Measurements from ENCODE around the gene ERC1.

The ERC1 gene

DNA sequence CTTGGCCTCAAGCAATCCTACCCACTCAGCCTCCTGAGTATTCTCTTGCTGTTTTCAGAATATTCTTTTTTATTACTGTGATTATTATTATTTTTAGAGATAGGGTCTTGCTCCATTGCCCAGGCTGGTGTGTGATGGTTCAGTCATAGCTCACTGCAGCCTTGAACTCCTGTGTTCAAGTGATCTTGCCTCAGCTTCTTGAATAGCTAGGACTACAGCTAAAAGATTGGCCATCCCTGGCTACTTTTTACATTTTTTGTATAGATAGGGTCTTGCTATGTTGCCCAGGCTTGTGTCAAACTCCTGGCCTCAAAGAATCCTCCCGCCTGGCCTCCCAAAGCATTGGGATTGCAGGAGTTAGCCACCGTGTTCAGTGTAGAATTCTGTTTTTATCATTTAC is 73.3 kb downstream of the ERC1 start:
- Histone ChIP-seq H3F3A (ENCODE audit: control insufficient read depth, insufficient read depth) (no peaks in the 10 kb centered on the region), H3K79me2 (ENCODE audit: control insufficient read depth, low read length) (peaks cover 50% of the 10 kb centered on the region), H3K4me2 (ENCODE audit: low read length) (no peak overlapping the region), H4K20me1 (ENCODE audit: control insufficient read depth, insufficient read depth, low read depth, low read length) (peaks cover 5% of the 10 kb centered on the region; the same call in 1 of the 2 replicates), H3K27me3 (ENCODE audit: control insufficient read depth, low read length) (no peaks in the 10 kb centered on the region), H3K36me3 (ENCODE audit: control insufficient read depth, low read length) (no peaks in the 10 kb centered on the region), H3K4me3 (ENCODE audit: low read length) (no peak overlapping the region), H3K27ac (ENCODE audit: low read depth, low read length) (no peak overlapping the region), H3K9me3 (ENCODE audit: control insufficient read depth, insufficient read depth, low read length) (peaks cover 15% of the 10 kb centered on the region), H3K9me2 (replicated peaks; ENCODE audit: control insufficient read depth, low read length) (no peaks in the 10 kb centered on the region), H3K4me1 (ENCODE audit: control insufficient read depth, low read length) (no peaks in the 10 kb centered on the region; the same call in 1 of the 2 replicates)
- no peak for TF ChIP-seq EZH2phosphoT487 (IDR thresholded peaks at IDR 0.05; ENCODE audit: borderline replicate concordance, low read length)
- TF ChIP-seq, protein P1, sequence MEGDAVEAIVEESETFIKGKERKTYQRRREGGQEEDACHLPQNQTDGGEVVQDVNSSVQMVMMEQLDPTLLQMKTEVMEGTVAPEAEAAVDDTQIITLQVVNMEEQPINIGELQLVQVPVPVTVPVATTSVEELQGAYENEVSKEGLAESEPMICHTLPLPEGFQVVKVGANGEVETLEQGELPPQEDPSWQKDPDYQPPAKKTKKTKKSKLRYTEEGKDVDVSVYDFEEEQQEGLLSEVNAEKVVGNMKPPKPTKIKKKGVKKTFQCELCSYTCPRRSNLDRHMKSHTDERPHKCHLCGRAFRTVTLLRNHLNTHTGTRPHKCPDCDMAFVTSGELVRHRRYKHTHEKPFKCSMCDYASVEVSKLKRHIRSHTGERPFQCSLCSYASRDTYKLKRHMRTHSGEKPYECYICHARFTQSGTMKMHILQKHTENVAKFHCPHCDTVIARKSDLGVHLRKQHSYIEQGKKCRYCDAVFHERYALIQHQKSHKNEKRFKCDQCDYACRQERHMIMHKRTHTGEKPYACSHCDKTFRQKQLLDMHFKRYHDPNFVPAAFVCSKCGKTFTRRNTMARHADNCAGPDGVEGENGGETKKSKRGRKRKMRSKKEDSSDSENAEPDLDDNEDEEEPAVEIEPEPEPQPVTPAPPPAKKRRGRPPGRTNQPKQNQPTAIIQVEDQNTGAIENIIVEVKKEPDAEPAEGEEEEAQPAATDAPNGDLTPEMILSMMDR (IDR thresholded peaks at IDR 0.05; ENCODE audit: low read depth, low read length, poor library complexity, severe bottlenecking): no peak

DNA sequence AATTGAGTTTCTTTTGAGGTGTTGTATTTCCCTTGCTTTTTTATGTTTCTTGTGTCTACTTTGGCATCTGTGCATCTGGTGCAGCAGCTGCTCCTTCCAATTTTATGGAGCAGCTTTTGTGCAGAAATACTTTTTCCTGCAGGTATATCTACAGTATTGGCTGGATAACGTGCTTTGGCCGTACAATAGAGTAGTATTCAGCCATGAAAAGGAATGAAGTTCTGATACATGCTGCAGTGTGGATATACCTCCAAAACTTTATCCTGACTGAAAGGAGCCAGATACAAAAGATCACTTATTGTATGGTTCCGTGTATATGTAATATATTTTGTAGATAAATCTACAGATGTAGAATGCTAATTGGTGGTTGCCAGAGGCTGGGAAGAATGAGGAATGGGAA is 74.6 kb downstream of the ERC1 start:
- Histone ChIP-seq H3K27ac (ENCODE audit: low read depth, low read length) (no peak overlapping the region), H3K4me1 (ENCODE audit: control insufficient read depth, low read length) (peaks cover 12% of the 10 kb centered on the region), H3K4me3 (ENCODE audit: low read length) (no peak overlapping the region), H3K79me2 (ENCODE audit: control insufficient read depth, low read length) (peaks cover 55% of the 10 kb centered on the region), H3K36me3 (ENCODE audit: control insufficient read depth, low read length) (no peaks in the 10 kb centered on the region), H4K20me1 (ENCODE audit: control insufficient read depth, insufficient read depth, low read depth, low read length) (peaks cover 5% of the 10 kb centered on the region; the same call in 1 of the 2 replicates), H3K27me3 (ENCODE audit: control insufficient read depth, low read length) (no peaks in the 10 kb centered on the region), H3F3A (ENCODE audit: control insufficient read depth, insufficient read depth) (no peaks in the 10 kb centered on the region), H3K9me2 (replicated peaks; ENCODE audit: control insufficient read depth, low read length) (no peaks in the 10 kb centered on the region), H3K4me2 (ENCODE audit: low read length) (no peak overlapping the region), H3K9me3 (ENCODE audit: control insufficient read depth, insufficient read depth, low read length) (peaks cover 10% of the 10 kb centered on the region; the same call in 1 of the 2 replicates)
- TF ChIP-seq, protein P1 (IDR thresholded peaks at IDR 0.05; ENCODE audit: low read depth, low read length, poor library complexity, severe bottlenecking): no peak
- no peak for TF ChIP-seq EZH2phosphoT487 (IDR thresholded peaks at IDR 0.05; ENCODE audit: borderline replicate concordance, low read length)

DNA sequence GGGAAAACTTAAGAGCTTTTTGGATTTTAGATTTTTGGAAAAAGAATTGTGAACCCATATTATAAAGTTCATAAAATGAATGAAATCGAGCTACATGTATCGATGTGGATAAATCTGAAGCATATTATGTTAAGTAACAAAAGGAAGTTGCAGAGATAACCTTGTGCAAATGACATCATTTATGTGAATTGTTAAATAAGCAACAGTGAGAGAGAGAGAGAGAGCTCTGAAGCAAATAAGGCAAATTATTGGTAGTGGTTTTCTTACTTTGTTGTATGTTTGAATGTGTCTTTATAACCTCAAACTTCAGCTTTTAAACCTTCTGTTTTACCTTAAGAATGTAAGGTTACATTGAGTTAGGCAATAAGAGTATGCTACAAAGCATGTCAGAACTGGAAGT is 78.8 kb downstream of the ERC1 start:
- TF ChIP-seq, protein P1 (IDR thresholded peaks at IDR 0.05; ENCODE audit: low read depth, low read length, poor library complexity, severe bottlenecking): no peak
- TF ChIP-seq EZH2phosphoT487 (IDR thresholded peaks at IDR 0.05; ENCODE audit: borderline replicate concordance, low read length): no peak
- H3K27ac ChIP-seq (ENCODE audit: low read depth, low read length): no peak overlapping the region
- no peaks in the 10 kb centered on the region for H3K27me3 ChIP-seq (ENCODE audit: control insufficient read depth, low read length)
- H3K9me2 ChIP-seq (replicated peaks; ENCODE audit: control insufficient read depth, low read length): no peaks in the 10 kb centered on the region
- no peaks in the 10 kb centered on the region for H3K36me3 ChIP-seq (ENCODE audit: control insufficient read depth, low read length)
- no peak overlapping the region for H3K4me3 ChIP-seq (ENCODE audit: low read length)
- H3K79me2 ChIP-seq (ENCODE audit: control insufficient read depth, low read length): peaks cover 46% of the 10 kb centered on the region
- no peak overlapping the region for H3K4me2 ChIP-seq (ENCODE audit: low read length)
- no peaks in the 10 kb centered on the region for H3K9me3 ChIP-seq (ENCODE audit: control insufficient read depth, insufficient read depth, low read length)
- H3F3A ChIP-seq (ENCODE audit: control insufficient read depth, insufficient read depth): no peaks in the 10 kb centered on the region
- peaks cover 5% of the 10 kb centered on the region; the same call in 1 of the 2 replicates for H4K20me1 ChIP-seq (ENCODE audit: control insufficient read depth, insufficient read depth, low read depth, low read length)
- H3K4me1 ChIP-seq (ENCODE audit: control insufficient read depth, low read length): peaks cover 29% of the 10 kb centered on the region

Data from DOHH2 (cell line).